Trophoblast cell (in vitro differentiated cells and primary cell): ENCODE results near the gene SLC16A2.

Source experiments
- DNase-seq, 2 donors: peaks; one replicate each; pipeline ENCODE4 v3.0.0-alpha.2; 2016
- H2AFZ ChIP-seq: 2 replicates; pipeline ENCODE4 v1.6.1; 2013; ENCODE audit warnings: low read length, moderate library complexity, mild to moderate bottlenecking; ENCODE audit not compliant: insufficient read depth, poor library complexity
- H2AK5ac ChIP-seq: 2 replicates; pipeline ENCODE4 v1.6.1; 2013; ENCODE audit warnings: mild to moderate bottlenecking, low read length
- H2BK120ac ChIP-seq: 2 replicates; pipeline ENCODE4 v1.6.1; 2013; ENCODE audit warnings: low read length, mild to moderate bottlenecking, moderate library complexity; ENCODE audit not compliant: insufficient read depth, poor library complexity
- H2BK12ac ChIP-seq: 2 replicates; pipeline ENCODE4 v1.6.1; 2013; ENCODE audit warnings: mild to moderate bottlenecking, low read length, moderate library complexity
- H2BK5ac ChIP-seq: 2 replicates; pipeline ENCODE4 v1.6.1; 2013; ENCODE audit warnings: low read length, low read depth, moderate library complexity, mild to moderate bottlenecking; ENCODE audit not compliant: poor library complexity
- H3K14ac ChIP-seq: 2 replicates; pipeline ENCODE4 v1.6.1; 2013; ENCODE audit warnings: mild to moderate bottlenecking, low read length
- H3K18ac ChIP-seq: 2 replicates; pipeline ENCODE4 v1.6.1; 2013; ENCODE audit warnings: mild to moderate bottlenecking, low read length
- H3K23ac ChIP-seq: 2 replicates; pipeline ENCODE4 v1.6.1; 2013; ENCODE audit warnings: low read length
- H3K27ac ChIP-seq: 2 replicates; pipeline ENCODE4 v1.5.1; 2013; ENCODE audit warnings: low read depth, mild to moderate bottlenecking, inconsistent platforms, low read length, moderate library complexity
- H3K27me3 ChIP-seq: 2 replicates; pipeline ENCODE4 v1.6.1; 2013; ENCODE audit warnings: inconsistent platforms, mild to moderate bottlenecking, low read length, moderate library complexity; ENCODE audit not compliant: insufficient read depth
- H3K36me3 ChIP-seq, 2 experiments: 1 replicate in 1 of 2; 2 replicates in 1 of 2; pipeline ENCODE4 v1.6.1; 2013; ENCODE audit warnings: low read length in 2 of 2, mild to moderate bottlenecking in 2 of 2, moderate library complexity in 1 of 2; ENCODE audit not compliant: insufficient read depth in 2 of 2, control insufficient read depth in 1 of 2
- H3K4ac ChIP-seq: 2 replicates; pipeline ENCODE4 v1.6.1; 2013; ENCODE audit warnings: low read depth, mild to moderate bottlenecking, low read length, moderate library complexity
- H3K4me1 ChIP-seq, 2 experiments: 1 replicate in 1 of 2; 2 replicates in 1 of 2; pipeline ENCODE4 v1.6.1; 2013; ENCODE audit warnings: low read length in 2 of 2, mild to moderate bottlenecking in 2 of 2, moderate library complexity in 1 of 2; ENCODE audit not compliant: insufficient read depth in 2 of 2, control insufficient read depth in 1 of 2
- H3K4me2 ChIP-seq: 2 replicates; pipeline ENCODE4 v1.6.1; 2013; ENCODE audit warnings: inconsistent platforms, mild to moderate bottlenecking, low read length, moderate library complexity
- H3K4me3 ChIP-seq: 2 replicates; pipeline ENCODE4 v1.5.1; 2013; ENCODE audit warnings: mild to moderate bottlenecking, low read depth, low read length, inconsistent platforms
- H3K79me1 ChIP-seq: one replicate; pipeline ENCODE4 v1.6.1; 2013; ENCODE audit warnings: low read length
- H3K79me2 ChIP-seq: 2 replicates; pipeline ENCODE4 v1.6.1; 2013; ENCODE audit warnings: low read length, mild to moderate bottlenecking; ENCODE audit not compliant: control insufficient read depth, insufficient read depth, poor library complexity
- H3K9ac ChIP-seq: 2 replicates; pipeline ENCODE4 v1.6.1; 2013; ENCODE audit warnings: mild to moderate bottlenecking, low read length
- H3K9me3 ChIP-seq: 2 replicates; pipeline ENCODE4 v1.6.1; 2013; ENCODE audit warnings: low read depth, mild to moderate bottlenecking, control low read depth, inconsistent platforms, low read length; ENCODE audit not compliant: insufficient read depth
- H4K12ac ChIP-seq: 2 replicates; pipeline ENCODE4 v1.6.1; 2013; ENCODE audit warnings: low read depth, mild to moderate bottlenecking, low read length, moderate library complexity
- H4K8ac ChIP-seq: 2 replicates; pipeline ENCODE4 v1.6.1; 2013; ENCODE audit warnings: low read depth, mild to moderate bottlenecking, low read length, moderate library complexity
- H4K91ac ChIP-seq: one replicate; pipeline ENCODE4 v1.6.1; 2013; ENCODE audit warnings: low read depth, mild to moderate bottlenecking, low read length, moderate library complexity
- WGBS: extraction: QIAGEN DNeasy Blood & Tissue Kit; methylation state at CpG from one replicate; pipeline ENCODE4 v1.1.7; 2013; ENCODE audit warnings: missing lambda C conversion rate; ENCODE audit not compliant: insufficient read length, insufficient coverage; ENCODE audit errors: extremely low coverage; 5-methylcytosine and 5-hydroxymethylcytosine counted together

SLC16A2 gene

DNA sequence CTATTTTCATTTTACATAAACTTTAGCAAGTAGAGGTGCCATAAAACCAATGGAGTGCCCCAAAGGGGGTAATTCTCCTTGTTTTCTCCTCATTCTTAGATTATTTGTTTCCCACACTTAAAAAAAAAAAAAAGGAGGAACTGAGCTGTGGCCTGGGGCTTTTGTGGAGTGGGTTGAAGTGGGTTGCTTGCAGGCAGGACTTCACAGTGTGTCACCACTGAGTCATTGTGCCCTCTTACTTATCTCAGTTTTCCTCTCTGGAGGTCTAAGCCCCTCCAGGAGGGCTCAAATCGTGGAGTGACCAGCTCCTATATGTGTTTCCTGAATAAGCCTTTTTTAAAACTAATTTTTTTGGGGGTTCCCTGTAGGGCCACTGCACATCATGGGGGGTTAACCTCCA lies 69.0 kb downstream of the SLC16A2 start:
- no peak overlapping the region for H2AK5ac ChIP-seq
- H2AFZ ChIP-seq, result no peak overlapping the region
- H3K23ac ChIP-seq, result no peak overlapping the region
- H3K27me3 ChIP-seq, result no peaks in the 10 kb centered on the region
- no peak overlapping the region for H2BK12ac ChIP-seq
- no peaks in the 10 kb centered on the region for H3K79me1 ChIP-seq
- no peak overlapping the region for H2BK5ac ChIP-seq
- no peaks in the 10 kb centered on the region for H3K4me1 ChIP-seq
- H3K4ac ChIP-seq, result no peak overlapping the region
- H3K4me3 ChIP-seq, result no peak overlapping the region
- no peak overlapping the region for H3K14ac ChIP-seq
- no peak for DNase-seq
- H3K27ac ChIP-seq, result no peak overlapping the region
- H3K9ac ChIP-seq, result no peak overlapping the region
- H3K36me3 ChIP-seq, result no peaks in the 10 kb centered on the region
- H4K12ac ChIP-seq, result no peak overlapping the region
- H3K4me2 ChIP-seq, result no peak overlapping the region
- H3K79me2 ChIP-seq, result no peaks in the 10 kb centered on the region
- H2BK120ac ChIP-seq, result no peak overlapping the region
- no peak overlapping the region for H3K18ac ChIP-seq
- WGBS, result no CpG with 5 or more reads among the region's 1 CpG
- H4K91ac ChIP-seq, result no peak overlapping the region
- no peaks in the 10 kb centered on the region for H3K9me3 ChIP-seq
- H4K8ac ChIP-seq, result no peak overlapping the region

DNA sequence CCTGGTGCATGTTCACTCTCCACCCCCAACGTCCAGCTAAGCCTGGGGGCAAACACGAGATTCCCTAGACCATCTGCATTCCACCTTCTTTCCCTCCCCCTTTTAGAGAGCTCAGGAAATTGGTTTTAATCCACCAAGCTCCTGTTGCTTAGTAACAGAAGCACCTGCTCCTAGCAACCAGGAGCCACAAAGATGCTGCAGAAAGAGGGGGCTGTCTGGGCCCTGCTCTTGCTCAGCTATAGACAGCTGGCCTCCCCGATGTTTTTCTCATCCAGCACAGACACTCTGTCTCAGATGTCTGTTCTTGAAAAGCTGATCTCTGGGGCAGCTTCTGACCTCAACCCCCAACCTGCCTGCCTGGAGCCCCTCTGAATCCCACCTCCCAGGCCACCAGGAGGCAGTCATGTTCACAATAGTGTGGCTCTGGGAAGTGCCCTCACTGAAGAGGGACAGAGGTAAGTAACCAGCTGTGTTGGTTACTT lies 71.5 kb downstream of the SLC16A2 start:
- no peak overlapping the region for H4K91ac ChIP-seq
- H2BK12ac ChIP-seq, result no peak overlapping the region
- no peaks in the 10 kb centered on the region for H3K79me1 ChIP-seq
- H3K4me3 ChIP-seq, result no peak overlapping the region
- H3K27ac ChIP-seq, result no peak overlapping the region
- no peak overlapping the region for H2AFZ ChIP-seq
- WGBS, result no CpG with 5 or more reads among the region's 3 CpGs
- no peak overlapping the region for H2BK120ac ChIP-seq
- no peak overlapping the region for H3K18ac ChIP-seq
- no peak overlapping the region for H3K23ac ChIP-seq
- no peaks in the 10 kb centered on the region for H3K27me3 ChIP-seq
- H4K8ac ChIP-seq, result no peak overlapping the region
- no peak for DNase-seq
- no peak overlapping the region for H3K4ac ChIP-seq
- no peaks in the 10 kb centered on the region for H3K36me3 ChIP-seq
- H3K4me2 ChIP-seq, result no peak overlapping the region
- no peak overlapping the region for H2AK5ac ChIP-seq
- no peak overlapping the region for H3K14ac ChIP-seq
- H2BK5ac ChIP-seq, result no peak overlapping the region
- no peaks in the 10 kb centered on the region for H3K9me3 ChIP-seq
- no peak overlapping the region for H4K12ac ChIP-seq
- no peaks in the 10 kb centered on the region for H3K4me1 ChIP-seq
- H3K9ac ChIP-seq, result no peak overlapping the region
- H3K79me2 ChIP-seq, result no peaks in the 10 kb centered on the region

DNA sequence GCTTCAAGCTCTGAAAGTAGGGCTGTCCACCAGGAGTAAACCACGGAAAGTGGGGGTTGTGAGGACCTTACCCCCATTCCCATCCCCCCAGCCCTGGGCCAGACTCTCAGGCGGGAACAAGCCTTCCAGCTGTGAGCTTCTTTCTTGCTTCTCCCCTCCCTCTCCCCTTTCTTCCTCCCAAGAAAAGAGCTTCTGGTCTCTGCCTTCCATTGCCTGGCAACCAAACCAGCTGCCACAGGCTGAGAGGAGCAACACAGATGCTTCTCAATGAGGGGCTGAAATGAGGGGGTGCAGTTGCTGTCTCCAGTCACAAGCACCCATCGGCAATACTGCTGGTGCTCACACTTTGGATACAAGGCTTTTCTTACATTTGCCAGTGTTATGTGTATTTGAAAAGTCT lies 72.5 kb downstream of the SLC16A2 start:
- H3K9me3 ChIP-seq, result no peaks in the 10 kb centered on the region
- no peak overlapping the region for H4K91ac ChIP-seq
- H2BK12ac ChIP-seq, result no peak overlapping the region

DNA sequence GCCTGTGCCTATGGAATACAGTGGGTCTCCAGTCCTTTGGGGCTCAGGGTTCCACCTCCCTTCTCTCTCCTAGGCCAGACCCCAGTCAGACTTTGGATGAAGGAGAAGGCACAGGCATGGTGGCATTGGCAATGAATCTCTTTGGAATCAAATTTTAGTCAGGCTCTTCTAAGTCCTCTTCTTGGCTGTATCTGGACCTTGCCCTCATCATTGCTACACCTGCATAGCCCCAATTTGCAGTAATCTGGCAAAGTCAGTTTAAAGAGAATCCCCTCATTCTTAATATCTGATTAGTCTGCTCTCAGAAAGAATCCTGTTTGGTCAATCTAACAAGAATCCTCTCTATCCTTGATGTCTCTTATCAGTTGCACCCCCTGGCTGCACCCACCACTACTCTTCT lies 77.6 kb downstream of the SLC16A2 start:
- H2BK5ac ChIP-seq, result no peak overlapping the region
- no peaks in the 10 kb centered on the region for H3K27me3 ChIP-seq
- no peak overlapping the region for H3K9ac ChIP-seq
- H2BK12ac ChIP-seq, result no peak overlapping the region
- H2AFZ ChIP-seq, result no peak overlapping the region
- no peak for DNase-seq
- H3K4me1 ChIP-seq, result no peaks in the 10 kb centered on the region
- H2AK5ac ChIP-seq, result no peak overlapping the region
- no peak overlapping the region for H4K12ac ChIP-seq
- H3K9me3 ChIP-seq, result no peaks in the 10 kb centered on the region
- no peaks in the 10 kb centered on the region for H3K79me2 ChIP-seq
- no peak overlapping the region for H3K23ac ChIP-seq
- H3K4ac ChIP-seq, result no peak overlapping the region
- no peak overlapping the region for H3K14ac ChIP-seq
- no peak overlapping the region for H3K4me2 ChIP-seq
- H2BK120ac ChIP-seq, result no peak overlapping the region
- H3K27ac ChIP-seq, result no peak overlapping the region
- no peaks in the 10 kb centered on the region for H3K36me3 ChIP-seq
- H3K79me1 ChIP-seq, result no peaks in the 10 kb centered on the region
- H3K4me3 ChIP-seq, result no peak overlapping the region
- H4K91ac ChIP-seq, result no peak overlapping the region
- no peak overlapping the region for H3K18ac ChIP-seq
- no peak overlapping the region for H4K8ac ChIP-seq

More for the DNA sequence above, 72.5 kb downstream of the SLC16A2 start:
- Histone ChIP-seq H3K18ac (no peak overlapping the region), H3K79me1 (no peaks in the 10 kb centered on the region), H3K14ac (no peak overlapping the region), H3K9ac (no peak overlapping the region), H3K27me3 (no peaks in the 10 kb centered on the region), H3K4me2 (no peak overlapping the region), H3K27ac (no peak overlapping the region), H2AFZ (no peak overlapping the region), H3K36me3 (no peaks in the 10 kb centered on the region), H3K79me2 (no peaks in the 10 kb centered on the region), H3K4me1 (no peaks in the 10 kb centered on the region), H4K12ac (no peak overlapping the region), H4K8ac (no peak overlapping the region), H2BK120ac (no peak overlapping the region), H3K23ac (no peak overlapping the region), H3K4ac (no peak overlapping the region), H3K4me3 (no peak overlapping the region), H2AK5ac (no peak overlapping the region), H2BK5ac (no peak overlapping the region)
- WGBS, result no CpG with 5 or more reads among the region's 3 CpGs
- no peak for DNase-seq
